Kidney (tissue), 14 donors: ENCODE data around the gene RNF186. TPM values are rescaled to one million over a fixed set of nuclear protein-coding genes. Genes with fewer than 3 reads are reported as not detected.

ENCODE experiments used
- DNase-seq, 5 donors: peaks; one replicate each; pipeline ENCODE4 v3.0.0-alpha.2; 2013 to 2020
- FAIRE-seq: peaks from 2 replicates; lab custom pipeline; 2012; peaks lifted over from hg19 to GRCh38; lab: Jason Lieb, UNC
- H3K27ac ChIP-seq, 2 donors: one replicate each; pipeline ENCODE4 v1.7.0; 2013; ENCODE audit warnings: low read depth in 2 of 2, low read length in 2 of 2, inconsistent platforms in 1 of 2
- H3K27me3 ChIP-seq: one replicate; pipeline ENCODE4 v1.7.1; 2013; ENCODE audit warnings: low read length, inconsistent platforms; ENCODE audit not compliant: control insufficient read depth, insufficient read depth
- H3K36me3 ChIP-seq, 3 donors: one replicate each; pipeline versions ENCODE4 v1.7.0 to v1.7.1; 2013; ENCODE audit warnings: low read length in 3 of 3, control low read depth in 1 of 3, inconsistent platforms in 1 of 3; ENCODE audit not compliant: insufficient read depth in 3 of 3, control insufficient read depth in 2 of 3
- H3K4me1 ChIP-seq, 3 donors: one replicate each; pipeline versions ENCODE4 v1.7.0 to v1.7.1; 2013; ENCODE audit warnings: low read length in 3 of 3, inconsistent platforms in 1 of 3, low read depth in 1 of 3; ENCODE audit not compliant: control insufficient read depth in 2 of 3, insufficient read depth in 2 of 3
- H3K4me3 ChIP-seq, 3 donors: one replicate each; pipeline versions ENCODE4 v1.7.0 to v1.8.1; 2013; ENCODE audit warnings: low read length in 3 of 3, control low read depth in 1 of 3, inconsistent platforms in 1 of 3
- H3K9ac ChIP-seq, 3 donors: one replicate each; pipeline versions ENCODE4 v1.7.0 to v1.7.1; 2013; ENCODE audit warnings: low read length in 3 of 3, control low read depth in 1 of 3, inconsistent platforms in 1 of 3
- H3K9me3 ChIP-seq, 3 donors: one replicate each; pipeline versions ENCODE4 v1.7.0 to v1.7.1; 2013; ENCODE audit warnings: low read length in 3 of 3, control low read depth in 1 of 3, inconsistent platforms in 1 of 3; ENCODE audit not compliant: control insufficient read depth in 2 of 3, insufficient read depth in 1 of 3
- CTCF ChIP-seq: IDR thresholded peaks from 3 replicates; pipeline ENCODE4 v1.5.1; 2012; ENCODE audit warnings: mild to moderate bottlenecking, moderate library complexity, borderline replicate concordance; ENCODE audit not compliant: insufficient read depth; ENCODE audit errors: extremely low read depth
- intact Hi-C: fragments of 100-400 bp; cut with DNase I; formaldehyde crosslinking; loops from one replicate; pipeline ENCODE4 v1.11.1; 2022
- polyA plus RNA-seq: library from polyadenylated mRNA; stranded (reverse); fragments of 350-450 nt; fragmentation: Illumina TruSeq; extraction: RNeasy Lipid Tissue Mini Kit (QIAGEN cat#74804); gene quantifications from one replicate; pipeline ENCODE4 v1.2.3, GENCODE V29; 2014; ENCODE audit warnings: low read depth, low replicate concordance; ENCODE audit not compliant: insufficient read depth
- total RNA-seq: library from RNA; stranded (reverse); fragmentation: NEBNext Ultra II Directional; extraction: Animal tissue kit (Norgen Biotek cat#: 25700); gene quantifications from one replicate; pipeline ENCODE4 v1.2.1, GENCODE V29; 2021
- donor health status: control.
- donor health status: control.
- donor health status: control.
- donor health status: control.
- donor health status: control.
- donor health status: DM: yes; HTN: yes; CAD: no.
- donor health status: Normal renal cell carcinoma (clear cell type).

The RNF186 gene
- total and polyA plus RNA-seq, 2 donors from 2014 or later, result 2.7 to 111 TPM

- TF ChIP-seq CTCF, result no peak
- Histone ChIP-seq H3K4me1 (peaks cover 0 to 16% (median 10%) of the 10 kb centered on the region in 3 donors), H3K36me3 (no peaks in the 10 kb centered on the region), H3K27ac (peak overlapping the region; percentile 85 to 86), H3K9me3 (no peaks in the 10 kb centered on the region), H3K9ac (peak overlapping the region in 1 of 3 donors; percentile 21), H3K4me3 (peak overlapping the region in 2 of 3 donors; percentile 21 to 57), H3K27me3 (no peaks in the 10 kb centered on the region)
- FAIRE-seq (no peak), DNase-seq (peak in 3 of 5 donors; percentile 24 to 93 (median 40))
- intact Hi-C loops, result no loop called here
Measured at GRCh38 chr1:19815801-19816736, 986 bp upstream of the RNF186 start.

GRCh38 chr1:19814244-19814661, 830 bp downstream of the RNF186 start:
- intact Hi-C loops, result no loop called here
- DNase-seq, result no peak
- Histone ChIP-seq H3K27ac (peak overlapping the region; percentile 86), H3K27me3 (no peaks in the 10 kb centered on the region), H3K9ac (peak overlapping the region in 1 of 3 donors; percentile 70), H3K4me3 (peak overlapping the region in 2 of 3 donors; percentile 78 to 88), H3K4me1 (peaks cover 0 to 14% (median 10%) of the 10 kb centered on the region in 3 donors), H3K36me3 (peaks cover 0 to 5% (median 0%) of the 10 kb centered on the region in 3 donors), H3K9me3 (no peaks in the 10 kb centered on the region)
- FAIRE-seq, result no peak
- TF ChIP-seq CTCF, result no peak

GRCh38 chr1:19813643-19813960, 1.5 kb downstream of the RNF186 start:
- DNase-seq (no peak), FAIRE-seq (no peak)
- Histone ChIP-seq H3K9me3 (no peaks in the 10 kb centered on the region), H3K27me3 (no peaks in the 10 kb centered on the region), H3K36me3 (peaks cover 0 to 5% (median 0%) of the 10 kb centered on the region in 3 donors), H3K4me1 (peaks cover 0 to 13% (median 13%) of the 10 kb centered on the region in 3 donors), H3K4me3 (peak overlapping the region in 2 of 3 donors; percentile 78 to 88), H3K27ac (peak overlapping the region; percentile 86), H3K9ac (peak overlapping the region in 2 of 3 donors; percentile 57 to 70)
- intact Hi-C loops, result no loop called here
- TF ChIP-seq CTCF, result no peak
